ENCODE results near the gene ZNF785.
A peak's percentile ranks its signal among the peaks of the same experiment; 100 is the strongest.
"Not testable (repeated sequence)": the region's sequence is repeated elsewhere in the genome, so short reads cannot be mapped to it uniquely, and the experiment has no call there.

The ZNF785 gene

DNA sequence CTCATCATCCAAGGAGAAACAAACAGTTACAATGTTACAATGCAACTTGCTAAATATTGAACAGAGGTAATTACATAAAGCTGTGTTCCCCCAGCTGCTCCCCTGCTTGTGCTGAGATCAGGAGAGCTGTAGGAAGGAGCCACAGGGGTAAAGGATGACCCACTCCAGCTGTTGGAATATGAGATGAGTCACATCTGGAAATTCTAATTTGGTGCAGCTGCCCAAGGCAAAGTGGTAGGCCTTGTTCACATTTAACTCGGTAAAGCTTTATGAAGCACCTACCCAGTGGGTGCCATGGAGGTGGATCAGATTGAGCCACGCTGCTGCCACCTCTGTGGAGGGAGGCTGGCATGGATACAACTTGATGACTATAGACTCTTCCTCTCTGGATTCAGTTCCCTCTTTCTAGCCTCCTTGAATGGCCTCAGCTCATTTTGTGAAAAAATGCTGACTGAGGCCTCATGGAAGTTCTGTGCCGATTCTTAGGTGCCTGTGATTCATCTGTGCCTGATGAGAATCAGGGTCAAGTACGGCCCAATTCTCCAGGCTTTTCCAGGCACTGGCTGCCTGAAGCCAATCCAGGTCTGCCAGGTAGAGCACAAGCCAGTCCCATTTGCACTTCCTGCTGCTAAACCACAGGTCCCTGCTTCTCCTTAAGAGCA, 17.2 kb upstream of the ZNF785 start:
- FAIRE-seq, result no peak

- no peak for FAIRE-seq
These were observed 16.5 kb upstream of the ZNF785 start for GRCh38 chr16:30601966-30602365.

GRCh38 chr16:30600929-30601328, 15.4 kb upstream of the ZNF785 start:
- no peak for FAIRE-seq

GRCh38 chr16:30600215-30600614, 14.7 kb upstream of the ZNF785 start:
- no peak for FAIRE-seq

- FAIRE-seq, result no peak
These were observed 7.4 kb upstream of the ZNF785 start for GRCh38 chr16:30592871-30593270.

- not testable (repeated sequence) for FAIRE-seq
These were observed 5.4 kb upstream of the ZNF785 start for GRCh38 chr16:30590869-30591268.

- FAIRE-seq, result not testable (repeated sequence)
These were observed 4.1 kb upstream of the ZNF785 start for GRCh38 chr16:30589582-30589981.

DNA sequence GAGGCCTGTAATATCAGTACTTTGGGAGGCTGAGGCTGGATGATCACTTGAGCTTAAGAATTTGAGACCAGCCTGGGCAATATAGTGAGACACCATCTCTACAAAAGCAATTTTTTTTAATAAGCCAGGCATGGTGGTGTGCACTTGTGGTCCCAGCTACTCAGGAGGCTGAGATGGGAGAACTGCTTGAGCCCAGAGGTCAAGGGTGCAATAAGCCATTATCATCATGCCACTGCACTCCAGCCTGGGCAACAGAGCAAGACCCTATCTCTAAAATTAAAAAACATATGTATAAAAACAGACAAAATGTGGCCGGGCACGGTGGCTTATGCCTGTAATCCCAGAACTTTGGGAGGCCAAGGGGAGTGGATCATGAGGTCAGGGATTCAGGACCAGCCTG, 3.2 kb upstream of the ZNF785 start:
- no peak for FAIRE-seq

GRCh38 chr16:30585022-30585399, 486 bp downstream of the ZNF785 start:
- no peak for FAIRE-seq

- FAIRE-seq, result no peak
These were observed 2.7 kb downstream of the ZNF785 start for GRCh38 chr16:30582611-30583340.

DNA sequence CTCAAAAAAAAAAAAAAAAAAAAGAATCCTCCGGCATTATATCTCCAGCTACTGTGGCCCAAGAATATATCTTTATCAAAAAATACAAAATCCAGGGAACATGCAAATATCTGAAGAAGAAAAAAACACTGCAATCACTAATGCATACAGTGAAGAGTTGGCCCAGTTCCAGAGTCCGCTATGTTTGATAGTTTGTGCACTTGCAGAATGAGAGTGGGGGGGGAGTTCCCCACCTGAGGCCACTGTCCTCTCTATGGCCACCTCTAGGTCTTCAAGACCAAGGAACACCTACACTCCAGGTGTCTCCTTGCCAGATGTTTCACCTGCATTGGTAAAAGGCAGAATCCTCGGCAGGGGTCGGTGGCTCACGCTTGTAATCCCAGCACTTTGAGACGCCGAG, 4.0 kb downstream of the ZNF785 start:
- no peak for FAIRE-seq

DNA sequence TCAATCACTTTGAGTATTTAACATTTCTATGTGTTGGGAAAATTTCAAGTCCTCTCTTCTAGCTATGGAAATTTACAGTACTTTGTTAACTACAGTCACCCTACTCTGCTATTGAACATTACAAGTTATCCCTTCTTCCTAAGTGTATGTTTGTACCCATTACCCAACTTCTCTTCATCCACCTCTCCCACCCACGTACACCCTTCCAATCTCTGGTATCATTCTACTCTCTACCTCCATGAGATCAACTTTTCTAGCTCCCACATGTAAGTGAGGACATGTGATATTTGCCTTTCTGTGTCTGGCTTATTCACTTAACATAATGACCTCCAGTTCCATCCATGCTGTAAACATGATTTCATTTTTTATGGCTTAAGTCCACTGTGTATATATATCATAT, 10.8 kb downstream of the ZNF785 start:
- no peak for FAIRE-seq

DNA sequence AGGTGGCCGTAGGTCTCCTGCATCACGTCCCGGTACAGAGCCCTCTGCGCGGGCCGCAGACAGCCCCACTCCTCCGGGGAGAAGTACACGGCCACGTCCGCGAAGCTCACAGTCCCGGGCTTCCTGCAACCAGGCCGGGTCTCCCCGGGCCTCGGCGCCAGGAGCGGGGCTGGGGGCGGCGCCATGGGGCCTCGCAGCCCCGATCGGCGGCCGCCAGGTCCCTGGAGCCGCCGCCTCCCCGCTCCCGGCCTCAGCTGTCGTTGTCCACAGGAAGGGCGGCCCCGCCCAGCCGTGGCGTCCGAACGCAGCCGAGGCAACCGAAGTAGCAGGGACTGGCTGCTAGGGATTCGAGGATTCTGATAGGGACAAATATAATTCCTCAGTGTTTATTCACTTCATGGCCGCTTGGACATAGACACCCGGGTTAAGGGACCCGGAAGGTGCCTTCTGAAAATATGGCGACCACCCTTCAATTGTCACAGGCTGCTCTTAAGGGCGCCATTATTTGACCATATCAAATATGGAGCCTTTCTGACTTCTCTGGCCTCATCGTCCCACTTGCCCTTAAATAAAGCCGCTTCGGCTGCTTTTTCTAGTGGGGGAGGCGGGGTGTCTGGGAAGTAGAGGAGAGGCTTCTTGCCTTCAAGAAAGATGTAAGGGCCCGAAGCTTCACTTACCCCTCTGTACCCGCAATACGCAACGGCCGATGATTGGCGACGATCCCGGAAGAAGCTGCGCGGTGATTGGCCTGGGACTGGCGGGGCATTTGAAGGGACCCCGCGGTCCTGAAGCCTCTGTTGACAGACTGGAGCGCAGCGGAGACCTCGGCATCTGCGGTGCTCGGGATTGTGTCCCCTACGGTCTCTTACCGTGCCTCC, 13.8 kb downstream of the ZNF785 start, which contains the start of gene ZNF688:
Gene ZNF688 (minus strand): TSS at position 270 of the 878 bp plus-strand sequence. CDS start 85 bp downstream, at position 185.
- peak; percentile 73 for FAIRE-seq

DNA sequence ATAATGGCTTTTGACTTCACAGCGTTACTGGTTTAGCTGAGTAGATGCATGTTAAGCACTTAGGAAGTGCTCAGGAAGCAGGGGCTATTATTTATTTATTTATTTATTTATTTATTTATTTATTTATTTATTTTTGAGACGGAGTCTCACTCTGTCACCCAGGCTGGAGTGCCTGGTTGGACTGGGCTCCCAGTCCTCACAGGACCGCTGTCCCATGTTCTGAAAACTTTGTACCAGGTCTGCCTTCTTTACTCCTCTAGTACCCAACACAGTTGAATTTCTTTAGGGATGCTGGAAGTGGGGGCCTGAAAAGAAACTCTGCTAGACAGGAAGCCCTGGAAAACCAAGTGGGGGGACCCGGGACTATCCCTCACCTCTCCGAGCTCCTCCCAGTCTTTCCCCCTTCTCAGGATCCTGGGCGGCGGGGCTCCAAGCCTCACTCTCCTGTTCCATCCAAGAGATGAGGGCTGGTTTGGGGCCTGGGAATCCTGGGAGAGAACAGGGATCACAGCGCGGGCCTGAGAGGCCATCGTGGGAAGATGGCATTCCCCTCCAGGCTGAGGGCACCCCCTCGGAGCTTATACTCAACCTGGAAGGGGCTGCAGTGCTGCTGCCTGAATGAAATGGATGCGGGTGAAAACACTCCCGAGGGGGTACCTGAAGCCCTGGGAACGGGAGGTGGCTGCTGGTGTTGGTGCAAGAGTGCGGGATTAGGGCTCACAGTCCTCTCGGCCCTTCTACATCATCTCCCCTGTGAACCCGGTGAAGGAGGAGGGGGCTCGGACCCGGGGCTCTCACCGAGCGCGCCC, 14.7 kb downstream of the ZNF785 start:
- no peak for FAIRE-seq

GRCh38 chr16:30569746-30570635, 15.5 kb downstream of the ZNF785 start:
- FAIRE-seq, result no peak

DNA sequence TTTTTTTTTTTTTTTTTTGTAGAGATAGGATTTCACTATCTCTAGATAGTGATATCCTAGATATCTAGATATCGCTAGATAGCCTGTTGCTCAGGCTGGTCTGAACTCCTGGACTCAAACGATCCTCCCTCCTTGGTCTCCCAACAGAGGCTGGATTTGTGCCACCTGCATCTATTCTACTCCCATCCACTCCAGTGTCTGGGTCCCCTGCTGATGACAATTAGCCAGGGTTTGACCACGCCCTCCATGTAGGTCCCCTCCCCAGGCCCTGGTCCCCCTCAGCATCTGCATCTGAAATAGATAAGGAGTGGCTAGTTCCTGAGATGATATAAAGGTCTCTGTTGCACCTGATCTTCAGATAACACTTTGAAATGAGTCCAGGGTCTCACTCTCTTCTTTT, 16.2 kb downstream of the ZNF785 start:
- FAIRE-seq, result no peak

- FAIRE-seq, result no peak
These were observed 17.4 kb downstream of the ZNF785 start for GRCh38 chr16:30567991-30568638.

GRCh38 chr16:30567160-30567990, 18.1 kb downstream of the ZNF785 start:
- no peak for FAIRE-seq

- no peak for FAIRE-seq
These were observed 19.0 kb downstream of the ZNF785 start for GRCh38 chr16:30566531-30566930.

DNA sequence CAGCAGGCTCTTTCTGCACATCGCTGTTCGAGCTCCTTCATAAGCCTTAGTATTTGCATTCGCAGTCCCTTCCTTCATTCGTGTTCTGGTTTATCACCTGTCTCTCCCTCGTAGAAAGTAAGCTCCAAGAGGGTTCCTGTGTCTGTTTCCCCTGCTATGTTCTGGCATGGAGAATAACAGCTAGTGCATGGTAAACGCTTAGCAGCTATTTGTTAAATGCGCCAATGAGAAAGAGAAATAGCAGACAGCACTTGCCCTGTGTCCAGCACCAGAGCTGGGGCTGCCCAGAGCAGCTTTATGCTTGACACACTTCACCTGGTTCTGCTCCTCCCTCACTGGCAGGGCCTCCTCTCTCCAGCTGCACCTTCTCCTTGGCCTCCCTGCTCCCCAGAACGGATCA, 19.5 kb downstream of the ZNF785 start:
- FAIRE-seq, result no peak

Measured in TTC549 (cell line).